Neural progenitor cell (in vitro differentiated cells): ENCODE measurements around the gene PSAPL1.

ENCODE experiments used
- CTCF ChIP-seq: fragments of 200-600 bp; sonication (generic); IDR thresholded peaks from 2 replicates; pipeline ENCODE4 v1.5.1; 2017; ENCODE audit warnings: antibody characterized with exemption, mild to moderate bottlenecking
- EZH2phosphoT487 ChIP-seq: fragments of 200-600 bp; sonication (generic); IDR thresholded peaks from 2 replicates; pipeline ENCODE4 v1.6.1; 2017; ENCODE audit warnings: antibody characterized with exemption

GRCh38 chr4:7411896-7412553 is 22.7 kb downstream of the PSAPL1 start:
- TF ChIP-seq CTCF (no peak), EZH2phosphoT487 (no peak)
